SK-N-SH (cell line): ENCODE data around the gene MMD2.

Experiments used
- CHD2 ChIP-seq: fragments of 150-350 bp; IDR thresholded peaks from 2 replicates; pipeline ENCODE4 v1.6.1; 2018; ENCODE audit warnings: low read length; ENCODE audit not compliant: partially characterized antibody
- EP300 ChIP-seq, 2 experiments: IDR thresholded peaks; 2 replicates each; pipeline versions ENCODE4 v1.4.0 to v1.6.1; 2012; ENCODE audit warnings: borderline replicate concordance in 1 of 2, low read depth in 1 of 2, low read length in 1 of 2
- FOXJ3 ChIP-seq: sonication (generic); formaldehyde crosslinking; IDR thresholded peaks from 2 replicates; pipeline ENCODE4 v1.5.1; 2020; ENCODE audit warnings: mild to moderate bottlenecking, missing genetic modification reagents
- NFIC ChIP-seq: IDR thresholded peaks from 2 replicates; pipeline ENCODE4 v1.4.0; 2012; ENCODE audit warnings: borderline replicate concordance
- POLR2AphosphoS5 ChIP-seq: IDR thresholded peaks from 2 replicates; pipeline ENCODE4 v1.6.1; 2012; ENCODE audit warnings: low read depth, low read length
- RFX5 ChIP-seq: IDR thresholded peaks from 2 replicates; pipeline ENCODE4 v1.6.1; 2012; ENCODE audit warnings: mild to moderate bottlenecking, improper control_type of control experiment, low read length
- TEAD4 ChIP-seq: IDR thresholded peaks from 2 replicates; pipeline ENCODE4 v1.4.0; 2012; ENCODE audit warnings: mild to moderate bottlenecking, borderline replicate concordance; ENCODE audit not compliant: insufficient read depth
- YY1 ChIP-seq: IDR thresholded peaks from 2 replicates; pipeline ENCODE4 v1.4.0; 2012; ENCODE audit warnings: low read depth, mild to moderate bottlenecking
- TF ChIP-seq, protein P1 (sequence below): IDR thresholded peaks from 2 replicates; pipeline ENCODE4 v1.4.0; 2012; ENCODE audit warnings: low read depth
- TF ChIP-seq, protein P2 (sequence below): IDR thresholded peaks from 2 replicates; pipeline ENCODE4 v1.6.1; 2012; ENCODE audit warnings: mild to moderate bottlenecking, low read depth, low read length, moderate library complexity
- TF ChIP-seq, protein P3 (sequence below): fragments of 200-600 bp; sonication (generic); IDR thresholded peaks from 2 replicates; pipeline ENCODE4 v1.6.1; 2017; ENCODE audit warnings: antibody characterized with exemption, mild to moderate bottlenecking, moderate library complexity

DNA sequence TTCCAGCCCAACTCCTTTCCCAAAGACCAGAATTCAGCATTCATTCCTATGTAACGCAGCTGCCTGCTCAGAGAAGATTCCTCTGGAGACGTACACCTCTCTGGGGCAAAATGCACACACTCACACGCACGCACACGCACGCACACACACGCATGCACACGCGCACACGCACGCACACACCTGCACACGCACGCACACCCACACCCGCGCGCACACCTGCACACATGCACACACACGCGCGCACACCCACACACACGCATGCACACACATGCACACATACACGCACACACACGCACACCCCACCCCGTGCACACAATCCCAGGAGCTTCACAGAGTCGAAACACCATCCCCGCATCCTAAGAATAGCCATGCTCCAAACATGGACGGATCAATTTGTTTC, 13.0 kb downstream of the MMD2 start:
- TF ChIP-seq TEAD4 (no peak), EP300 (IDR thresholded peaks at IDR 0.05; ENCODE audit: borderline replicate concordance in 1 of 2, low read depth in 1 of 2, low read length in 1 of 2) (no peak), POLR2AphosphoS5 (no peak), FOXJ3 (CRISPR knock-in tag) (no peak), NFIC (no peak), YY1 (no peak), CHD2 (no peak), RFX5 (no peak)
- TF ChIP-seq, protein P1, sequence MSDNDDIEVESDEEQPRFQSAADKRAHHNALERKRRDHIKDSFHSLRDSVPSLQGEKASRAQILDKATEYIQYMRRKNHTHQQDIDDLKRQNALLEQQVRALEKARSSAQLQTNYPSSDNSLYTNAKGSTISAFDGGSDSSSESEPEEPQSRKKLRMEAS = no peak
- TF ChIP-seq, protein P2, sequence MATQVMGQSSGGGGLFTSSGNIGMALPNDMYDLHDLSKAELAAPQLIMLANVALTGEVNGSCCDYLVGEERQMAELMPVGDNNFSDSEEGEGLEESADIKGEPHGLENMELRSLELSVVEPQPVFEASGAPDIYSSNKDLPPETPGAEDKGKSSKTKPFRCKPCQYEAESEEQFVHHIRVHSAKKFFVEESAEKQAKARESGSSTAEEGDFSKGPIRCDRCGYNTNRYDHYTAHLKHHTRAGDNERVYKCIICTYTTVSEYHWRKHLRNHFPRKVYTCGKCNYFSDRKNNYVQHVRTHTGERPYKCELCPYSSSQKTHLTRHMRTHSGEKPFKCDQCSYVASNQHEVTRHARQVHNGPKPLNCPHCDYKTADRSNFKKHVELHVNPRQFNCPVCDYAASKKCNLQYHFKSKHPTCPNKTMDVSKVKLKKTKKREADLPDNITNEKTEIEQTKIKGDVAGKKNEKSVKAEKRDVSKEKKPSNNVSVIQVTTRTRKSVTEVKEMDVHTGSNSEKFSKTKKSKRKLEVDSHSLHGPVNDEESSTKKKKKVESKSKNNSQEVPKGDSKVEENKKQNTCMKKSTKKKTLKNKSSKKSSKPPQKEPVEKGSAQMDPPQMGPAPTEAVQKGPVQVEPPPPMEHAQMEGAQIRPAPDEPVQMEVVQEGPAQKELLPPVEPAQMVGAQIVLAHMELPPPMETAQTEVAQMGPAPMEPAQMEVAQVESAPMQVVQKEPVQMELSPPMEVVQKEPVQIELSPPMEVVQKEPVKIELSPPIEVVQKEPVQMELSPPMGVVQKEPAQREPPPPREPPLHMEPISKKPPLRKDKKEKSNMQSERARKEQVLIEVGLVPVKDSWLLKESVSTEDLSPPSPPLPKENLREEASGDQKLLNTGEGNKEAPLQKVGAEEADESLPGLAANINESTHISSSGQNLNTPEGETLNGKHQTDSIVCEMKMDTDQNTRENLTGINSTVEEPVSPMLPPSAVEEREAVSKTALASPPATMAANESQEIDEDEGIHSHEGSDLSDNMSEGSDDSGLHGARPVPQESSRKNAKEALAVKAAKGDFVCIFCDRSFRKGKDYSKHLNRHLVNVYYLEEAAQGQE = no peak
- TF ChIP-seq, protein P3, sequence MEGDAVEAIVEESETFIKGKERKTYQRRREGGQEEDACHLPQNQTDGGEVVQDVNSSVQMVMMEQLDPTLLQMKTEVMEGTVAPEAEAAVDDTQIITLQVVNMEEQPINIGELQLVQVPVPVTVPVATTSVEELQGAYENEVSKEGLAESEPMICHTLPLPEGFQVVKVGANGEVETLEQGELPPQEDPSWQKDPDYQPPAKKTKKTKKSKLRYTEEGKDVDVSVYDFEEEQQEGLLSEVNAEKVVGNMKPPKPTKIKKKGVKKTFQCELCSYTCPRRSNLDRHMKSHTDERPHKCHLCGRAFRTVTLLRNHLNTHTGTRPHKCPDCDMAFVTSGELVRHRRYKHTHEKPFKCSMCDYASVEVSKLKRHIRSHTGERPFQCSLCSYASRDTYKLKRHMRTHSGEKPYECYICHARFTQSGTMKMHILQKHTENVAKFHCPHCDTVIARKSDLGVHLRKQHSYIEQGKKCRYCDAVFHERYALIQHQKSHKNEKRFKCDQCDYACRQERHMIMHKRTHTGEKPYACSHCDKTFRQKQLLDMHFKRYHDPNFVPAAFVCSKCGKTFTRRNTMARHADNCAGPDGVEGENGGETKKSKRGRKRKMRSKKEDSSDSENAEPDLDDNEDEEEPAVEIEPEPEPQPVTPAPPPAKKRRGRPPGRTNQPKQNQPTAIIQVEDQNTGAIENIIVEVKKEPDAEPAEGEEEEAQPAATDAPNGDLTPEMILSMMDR = no peak
